Liver (tissue), 3 donors: ENCODE measurements around the gene CCR3.

Experiments
- CTCF ChIP-seq: fragments of 150-350 bp; IDR thresholded peaks from 2 replicates; pipeline ENCODE4 v1.5.1; 2017; ENCODE audit warnings: improper control_type of control experiment, low read depth, low read length; ENCODE audit not compliant: missing input control
- EGR1 ChIP-seq, 2 donors: IDR thresholded peaks; 2 replicates each; pipeline ENCODE4 v1.6.1; 2016 to 2018; ENCODE audit warnings: antibody characterized with exemption in 2 of 2, low read depth in 2 of 2
- JUND ChIP-seq, 2 donors: IDR thresholded peaks; 2 replicates each; pipeline ENCODE4 v1.6.1; 2016; ENCODE audit warnings: antibody characterized with exemption in 2 of 2
- NR2F2 ChIP-seq: IDR thresholded peaks from 2 replicates; pipeline ENCODE4 v1.6.1; 2016; ENCODE audit warnings: antibody characterized with exemption
- RAD21 ChIP-seq, 2 donors: IDR thresholded peaks; 2 replicates each; pipeline ENCODE4 v1.6.1; 2016; ENCODE audit warnings: antibody characterized with exemption in 2 of 2, mild to moderate bottlenecking in 2 of 2
- donor health status: healthy.
- donor health status: healthy.

- TF ChIP-seq CTCF (no peak), EGR1 (IDR thresholded peaks at IDR 0.05; ENCODE audit: low read depth in 2 of 2) (no peak), NR2F2 (no peak), RAD21 (IDR thresholded peaks at IDR 0.05) (no peak), JUND (IDR thresholded peaks at IDR 0.05) (no peak)
These were observed 29.1 kb upstream of the CCR3 start for GRCh38 chr3:46213201-46213600.
